HG02678 (cell line): ENCODE data around the gene RAB43.

Experiments used
- ATAC-seq: cut with Tn5 transposase; IDR thresholded peaks from one replicate; pipeline ENCODE4 v1.9.1; 2021; ENCODE audit warnings: mild to moderate bottlenecking, moderate library complexity; ENCODE audit not compliant: unreplicated experiment

RAB43 gene

GRCh38 chr3:129061888-129062834, 59.4 kb downstream of the RAB43 start:
- no peak for ATAC-seq

DNA sequence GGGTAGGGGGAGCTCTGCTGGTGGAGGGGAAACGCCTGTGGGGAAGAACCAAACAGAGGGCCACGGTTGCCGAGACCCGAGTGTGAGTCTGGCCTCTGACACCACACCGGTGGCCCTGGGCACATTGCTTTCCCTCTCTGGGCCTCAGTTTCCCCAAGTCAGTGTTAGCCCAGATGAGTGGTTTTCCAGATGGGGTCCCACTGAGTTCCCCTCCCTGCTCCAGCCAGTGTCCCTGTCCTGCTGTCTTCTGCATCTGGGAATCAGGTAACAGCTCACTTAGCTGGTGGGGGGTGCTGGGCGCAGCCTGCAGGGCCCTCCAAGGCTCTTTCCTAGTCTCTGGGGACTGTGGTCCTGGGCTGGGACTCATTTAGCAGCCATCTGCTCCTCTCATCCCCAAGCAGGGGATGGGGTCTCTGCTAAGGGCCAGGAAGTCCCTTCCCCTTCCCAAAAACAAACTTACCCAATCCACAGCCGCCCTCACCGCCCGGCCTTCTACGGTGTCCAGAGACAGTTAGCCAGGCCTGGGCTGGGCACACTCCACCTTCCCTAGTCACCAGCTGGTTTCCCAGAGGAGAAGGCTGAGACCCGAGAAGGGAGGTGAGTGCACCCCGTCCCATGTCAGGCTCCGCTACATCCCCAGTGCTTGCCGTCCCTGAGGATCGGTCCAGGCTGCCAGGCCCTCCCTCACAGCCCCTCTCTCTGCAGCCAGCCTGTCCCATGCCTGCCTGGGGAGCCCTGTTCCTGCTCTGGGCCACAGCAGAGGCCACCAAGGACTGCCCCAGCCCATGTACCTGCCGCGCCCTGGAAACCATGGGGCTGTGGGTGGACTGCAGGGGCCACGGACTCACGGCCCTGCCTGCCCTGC, 60.3 kb downstream of the RAB43 start:
- no peak for ATAC-seq

GRCh38 chr3:129060276-129061022, 61.2 kb downstream of the RAB43 start, which contains the start of gene GP9:
Gene GP9, plus strand, starts transcription at chr3:129060779. Its CDS starts 961 bp downstream, at chr3:129061740.
- no peak for ATAC-seq

GRCh38 chr3:129059311-129059958, 62.2 kb downstream of the RAB43 start:
- no peak for ATAC-seq

DNA sequence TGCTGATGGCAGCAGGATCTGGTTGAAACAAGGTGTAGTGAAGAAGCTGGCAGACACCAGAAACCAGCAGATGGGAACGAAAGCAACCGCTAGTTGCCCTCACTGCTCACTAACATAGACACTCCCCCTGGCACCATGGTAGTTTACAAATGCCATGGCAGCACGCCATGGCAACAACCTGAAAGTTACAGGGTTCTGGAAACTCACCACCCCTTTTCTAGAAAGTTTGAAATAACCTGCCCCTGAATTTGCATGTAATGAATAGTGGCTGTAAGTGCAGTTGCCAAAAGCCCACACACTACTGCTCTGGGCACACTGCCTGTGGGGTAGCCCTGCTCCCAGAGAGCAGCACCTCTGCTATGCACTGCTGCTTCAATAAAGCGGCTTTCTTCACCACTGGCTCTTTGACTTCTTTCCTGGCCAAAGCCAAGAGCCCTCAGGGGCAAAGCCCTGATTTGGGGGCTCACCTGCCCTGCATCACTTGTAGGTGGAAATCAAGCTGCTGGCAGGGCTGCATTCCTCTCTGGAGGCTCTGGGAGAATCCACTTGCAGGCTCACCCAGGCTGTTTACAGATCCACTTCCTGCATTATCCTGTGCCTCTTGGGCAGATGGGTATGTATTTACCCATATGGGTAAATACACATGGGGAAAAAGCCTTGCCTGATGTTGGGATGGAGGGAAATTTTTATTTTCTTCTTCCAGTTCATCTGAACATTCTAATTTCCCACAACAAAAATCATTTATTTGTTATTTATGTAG, 63.0 kb downstream of the RAB43 start:
- ATAC-seq: peak; percentile 83

DNA sequence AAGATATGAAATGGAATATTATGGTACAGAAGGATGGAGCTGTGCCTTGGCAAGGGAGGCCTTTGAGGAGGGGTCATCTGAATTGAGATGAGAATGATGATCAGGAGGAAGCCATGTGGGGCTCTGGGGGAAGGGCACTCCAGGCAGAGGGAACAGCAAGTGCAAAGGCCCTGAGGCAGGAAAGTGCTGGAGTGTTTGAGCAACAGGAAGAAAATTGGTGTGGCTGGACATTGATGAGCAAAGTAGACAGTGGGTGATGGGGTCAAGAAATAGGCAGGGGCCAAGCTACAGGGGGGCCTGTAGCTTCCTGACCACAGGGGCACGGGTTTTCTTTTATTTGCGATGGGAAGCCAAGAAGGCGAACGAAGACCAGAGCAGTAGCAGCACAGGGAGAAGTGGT, 64.4 kb downstream of the RAB43 start:
- ATAC-seq: no peak

- ATAC-seq: no peak
Measured at GRCh38 chr3:129056451-129057173, 65.0 kb downstream of the RAB43 start.

- ATAC-seq: no peak
Measured at GRCh38 chr3:129054605-129055104, 66.9 kb downstream of the RAB43 start.

DNA sequence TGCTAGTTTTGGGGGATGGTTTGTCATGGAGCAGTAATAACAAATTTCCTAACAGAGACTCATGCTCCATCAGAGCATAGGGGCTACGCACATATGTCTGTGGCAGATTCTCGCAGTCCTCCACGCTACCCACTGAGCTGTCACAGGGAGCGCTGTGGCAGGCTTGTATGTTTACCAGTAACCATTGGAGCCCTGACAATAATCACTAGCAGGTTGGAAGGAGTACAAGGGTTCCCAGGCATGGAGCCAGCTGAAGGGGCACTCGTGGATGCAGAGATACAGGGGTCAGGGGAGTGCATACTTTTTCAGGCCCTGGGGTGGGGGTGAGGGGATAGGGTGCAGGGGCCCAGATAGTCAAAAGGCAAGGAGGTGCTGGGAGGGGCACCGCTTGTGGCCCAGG, 68.9 kb downstream of the RAB43 start:
- no peak for ATAC-seq

DNA sequence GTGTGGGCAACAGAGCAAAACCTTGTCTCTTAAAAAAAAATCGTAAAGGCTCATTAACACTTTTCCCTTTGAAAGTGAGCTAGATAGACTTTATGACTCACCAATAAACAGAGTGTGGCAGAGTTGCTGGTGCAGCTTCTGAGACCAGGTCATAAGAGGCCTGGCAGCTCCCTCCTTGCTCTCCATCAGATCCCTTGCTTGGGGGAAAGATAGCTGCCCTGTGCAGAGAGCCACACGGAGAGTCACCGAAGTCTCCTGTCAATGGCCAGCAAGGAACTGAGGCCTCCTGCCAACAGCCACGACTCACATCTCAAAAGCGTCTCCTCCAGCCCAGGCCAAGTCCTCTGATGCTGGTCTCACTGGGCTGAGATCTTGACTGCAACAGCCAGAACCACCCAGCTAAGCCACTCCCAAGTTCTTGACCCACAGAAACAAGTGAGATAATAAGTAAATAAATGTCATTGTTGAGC, 69.7 kb downstream of the RAB43 start:
- ATAC-seq: no peak

DNA sequence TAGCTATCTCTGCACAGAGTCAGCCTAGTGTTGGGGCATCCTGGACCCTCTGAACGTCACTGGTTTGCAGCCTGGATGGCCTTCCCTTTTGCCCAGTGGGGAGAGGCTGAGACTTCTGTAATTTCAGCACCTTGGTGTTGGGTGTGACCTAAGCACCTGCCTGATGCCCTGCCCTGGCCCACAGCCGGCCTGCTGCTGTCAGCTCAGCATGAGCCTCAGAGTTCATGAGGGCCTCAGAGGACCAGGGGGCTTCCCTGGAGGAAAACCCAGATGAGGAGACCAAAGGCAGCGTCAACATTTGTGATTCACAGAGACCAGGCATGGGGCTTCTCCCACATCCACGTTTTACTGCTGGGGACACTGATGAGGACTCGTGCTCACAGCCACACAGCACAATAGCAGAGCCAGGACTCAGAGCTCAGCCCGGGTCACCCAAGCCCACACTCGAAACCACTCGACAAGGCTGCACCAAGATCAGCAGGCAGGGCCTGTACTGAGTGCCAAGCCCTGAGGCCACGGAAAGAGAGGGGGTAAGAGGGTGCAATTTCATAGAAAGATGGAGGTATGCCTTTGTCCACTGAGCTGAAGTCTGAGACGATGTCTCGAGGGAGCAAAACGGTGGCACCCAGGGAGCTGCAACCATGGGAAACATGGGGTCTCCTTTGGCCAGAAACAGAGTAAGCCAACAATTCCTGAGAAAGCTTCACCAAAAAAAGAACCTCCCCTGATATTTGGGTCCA, 70.9 kb downstream of the RAB43 start:
- no peak for ATAC-seq

DNA sequence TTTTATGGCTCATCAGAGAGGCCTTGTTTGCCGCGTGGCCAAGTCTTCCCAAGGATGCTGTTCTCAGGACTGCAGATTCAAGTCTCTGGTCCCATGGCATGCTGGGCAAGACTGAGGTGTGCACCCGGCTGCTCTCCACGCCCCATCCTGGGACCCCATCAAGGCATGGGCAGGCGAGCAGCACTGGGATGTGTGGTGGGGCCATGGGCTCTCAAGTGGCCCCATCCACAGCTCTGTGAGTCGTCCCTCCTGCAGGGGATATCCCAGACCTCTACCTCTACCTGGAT, 74.1 kb downstream of the RAB43 start:
- ATAC-seq: no peak

- no peak for ATAC-seq
Measured at GRCh38 chr3:129046732-129047552, 74.7 kb downstream of the RAB43 start.

- ATAC-seq: no peak
Measured at GRCh38 chr3:129046037-129046731, 75.4 kb downstream of the RAB43 start.

GRCh38 chr3:129045675-129046036, 75.9 kb downstream of the RAB43 start:
- ATAC-seq: no peak

- ATAC-seq: no peak
Measured at GRCh38 chr3:129040579-129041300, 80.9 kb downstream of the RAB43 start.
